HepG2 (cell line): ENCODE data around the gene MYADML2. TPM values are rescaled to one million over a fixed set of nuclear protein-coding genes. Genes with fewer than 3 reads are reported as not detected.
A peak's percentile ranks its signal among the peaks of the same experiment; 100 is the strongest.

Experiments used
- AHDC1 ChIP-seq: sonication (generic); formaldehyde crosslinking; IDR thresholded peaks from 2 replicates; pipeline ENCODE4 v1.5.1; 2020; ENCODE audit warnings: mild to moderate bottlenecking, missing genetic modification reagents, borderline replicate concordance
- ATM ChIP-seq: fragments of 450-650 bp; IDR thresholded peaks from 2 replicates; pipeline ENCODE4 v1.7.1; 2017; ENCODE audit warnings: mild to moderate bottlenecking, borderline replicate concordance
- DRAP1 ChIP-seq: IDR thresholded peaks from 2 replicates; pipeline ENCODE4 v1.6.1; 2016; ENCODE audit warnings: missing genetic modification reagents, missing compliant biosample characterization
- KAT2B ChIP-seq: fragments of 150-350 bp; IDR thresholded peaks from 2 replicates; pipeline ENCODE4 v1.6.1; 2014; ENCODE audit warnings: low read depth, low read length, borderline replicate concordance
- MEIS1 ChIP-seq: sonication (generic); formaldehyde crosslinking; IDR thresholded peaks from 2 replicates; pipeline ENCODE4 v1.9.0; 2021; ENCODE audit warnings: mild to moderate bottlenecking, missing genetic modification reagents, moderate library complexity, borderline replicate concordance
- PRPF4 ChIP-seq: fragments of 200-400 bp; formaldehyde crosslinking; IDR thresholded peaks from 2 replicates; pipeline ENCODE4 v1.6.1; 2016; ENCODE audit warnings: low read length, low read depth; ENCODE audit not compliant: poor library complexity, severe bottlenecking
- RXRB ChIP-seq: IDR thresholded peaks from 2 replicates; pipeline ENCODE4 v1.6.1; 2016; ENCODE audit warnings: borderline replicate concordance, missing genetic modification reagents, missing compliant biosample characterization
- TGIF2 ChIP-seq: IDR thresholded peaks from 2 replicates; pipeline ENCODE4 v1.6.1; 2016; ENCODE audit warnings: control low read depth, missing compliant biosample characterization
- TRIM22 ChIP-seq: fragments of 450-650 bp; IDR thresholded peaks from 2 replicates; pipeline ENCODE4 v1.6.1; 2017
- TSC22D2 ChIP-seq: sonication (generic); formaldehyde crosslinking; IDR thresholded peaks from 2 replicates; pipeline ENCODE4 v1.5.1; 2020; ENCODE audit warnings: missing genetic modification reagents, mild to moderate bottlenecking, borderline replicate concordance
- UBTF ChIP-seq: sonication (generic); formaldehyde crosslinking; IDR thresholded peaks from 2 replicates; pipeline ENCODE4 v1.4.0; 2020; ENCODE audit warnings: mild to moderate bottlenecking, missing genetic modification reagents
- YEATS2 ChIP-seq: sonication (generic); formaldehyde crosslinking; IDR thresholded peaks from 2 replicates; pipeline ENCODE4 v1.4.0; 2020; ENCODE audit warnings: missing genetic modification reagents, borderline replicate concordance
- ZFP36L1 ChIP-seq: sonication (generic); formaldehyde crosslinking; IDR thresholded peaks from 2 replicates; pipeline ENCODE4 v1.8.0; 2022; ENCODE audit warnings: mild to moderate bottlenecking, missing genetic modification reagents, moderate library complexity
- ZFYVE20 ChIP-seq: sonication (generic); formaldehyde crosslinking; IDR thresholded peaks from 2 replicates; pipeline ENCODE4 v1.8.0; 2023; ENCODE audit warnings: low read depth, mild to moderate bottlenecking, moderate library complexity, missing genetic modification reagents, borderline replicate concordance
- ZMAT5 ChIP-seq: sonication (generic); formaldehyde crosslinking; IDR thresholded peaks from 2 replicates; pipeline ENCODE4 v1.5.0; 2020; ENCODE audit warnings: mild to moderate bottlenecking, low read depth, missing genetic modification reagents, borderline replicate concordance
- ZNF292 ChIP-seq: sonication (generic); formaldehyde crosslinking; IDR thresholded peaks from 2 replicates; pipeline ENCODE4 v1.8.1; 2022; ENCODE audit warnings: mild to moderate bottlenecking, low read depth, missing genetic modification reagents, borderline replicate concordance
- ZNF296 ChIP-seq: sonication (generic); formaldehyde crosslinking; conservative IDR thresholded peaks from 2 replicates; pipeline ENCODE4 v1.5.0; 2020; ENCODE audit warnings: mild to moderate bottlenecking, missing genetic modification reagents
- ZNF354B ChIP-seq: sonication (generic); formaldehyde crosslinking; IDR thresholded peaks from 2 replicates; pipeline ENCODE4 v1.8.0; 2022; ENCODE audit warnings: mild to moderate bottlenecking, missing genetic modification reagents
- ZNF563 ChIP-seq: sonication (generic); formaldehyde crosslinking; IDR thresholded peaks from 2 replicates; pipeline ENCODE4 v1.8.0; 2022; ENCODE audit warnings: mild to moderate bottlenecking, moderate library complexity, missing genetic modification reagents
- polyA plus RNA-seq, 8 experiments: library from polyadenylated mRNA; depleted of rRNA in 3 of 8; stranded (reverse) in 7 of 8; unstranded in 1 of 8; fragments of >200 nt; fragmentation: Illumina TruSeq in 4 of 8; extraction: Trizol in 4 of 8; gene quantifications; 2 replicates each; pipeline versions ENCODE4 v1.2.1 to v1.2.3, GENCODE V29; 2011 to 2016; ENCODE audit warnings: low read depth in 4 of 8, missing spikeins in 1 of 8, mixed read lengths in 1 of 8; ENCODE audit not compliant: insufficient read depth in 1 of 8
- total RNA-seq, 5 experiments: library from RNA; depleted of rRNA; stranded (reverse); fragments of >200 nt; fragmentation: Illumina TruSeq; extraction: Trizol; gene quantifications; 2 replicates each; pipeline ENCODE4 v1.2.3, GENCODE V29; 2016; ENCODE audit warnings: low read depth in 1 of 5

The MYADML2 gene
- total and polyA plus RNA-seq, 2 of the 13 experiments (the other 11 are each of a cell fraction or from before 2014, with no cell fraction given), result not detected

GRCh38 chr17:81964081-81964849 is 17.2 kb upstream of the MYADML2 start (continued):
- TF ChIP-seq AHDC1 (CRISPR knock-in tag) (peak; percentile 18; the same call in 1 of the 2 replicates), ZNF563 (CRISPR knock-in tag) (no peak), DRAP1 (CRISPR knock-in tag) (0 out of 2 replicates have a peak, but pooled peaks have one; percentile 12), ZFYVE20 (CRISPR knock-in tag) (no peak), TSC22D2 (CRISPR knock-in tag) (no peak), YEATS2 (CRISPR knock-in tag) (no peak; the same call in 1 of the 2 replicates), KAT2B (no peak), UBTF (CRISPR knock-in tag) (peak; percentile 47), RXRB (CRISPR knock-in tag) (no peak), ATM (no peak), PRPF4 (no peak), TRIM22 (no peak), MEIS1 (CRISPR knock-in tag) (no peak), ZNF296 (peak; percentile 34; the same call in 1 of the 2 replicates), ZFP36L1 (no peak), ZMAT5 (CRISPR knock-in tag) (no peak), TGIF2 (CRISPR knock-in tag) (no peak), ZNF292 (no peak), ZNF354B (CRISPR knock-in tag) (0 out of 2 replicates have a peak, but pooled peaks have one; percentile 27)
